Panc1 (cell line): ENCODE data around the gene ERP29. TPM values are rescaled to one million over a fixed set of nuclear protein-coding genes. Genes with fewer than 3 reads are reported as not detected.

Source experiments
- ATAC-seq: fragments of 200-7000 bp; cut with Tn5 transposase; 2 replicates; pipeline ENCODE4 v1.9.1; 2020; ENCODE audit warnings: mild to moderate bottlenecking, moderate library complexity
- BruUV-seq: library from RNA; stranded (reverse); fragments of 400-500 nt; replicated peaks from 2 replicates; lab custom pipeline; 2021; lab: Mats Ljungman, UMichigan
- CTCF ChIA-PET: fragments of 300-600 bp; sonication (Branson Sonifier 250); formaldehyde crosslinking; loops from one replicate; lab custom pipeline; 2022; ENCODE audit warnings: antibody characterized with exemption; lab: Charles Lee
- POLR2A ChIA-PET: fragments of 300-600 bp; sonication (Branson Sonifier 250); formaldehyde crosslinking; loops from one replicate; lab custom pipeline; 2022; ENCODE audit warnings: antibody characterized with exemption; lab: Charles Lee
- DNase-seq: peaks from one replicate; pipeline ENCODE4 v3.0.0-alpha.2; 2010; ENCODE audit warnings: low read depth, low spot score
- H3K27ac ChIP-seq: 2 replicates; pipeline ENCODE4 v1.5.1; 2011; ENCODE audit warnings: mild to moderate bottlenecking, low read length, inconsistent platforms
- H3K27me3 ChIP-seq: fragments of 200-500 bp; sonication (Bioruptor generic); 2 replicates; pipeline ENCODE4 v1.6.0; 2014; ENCODE audit warnings: low read length, inconsistent platforms; ENCODE audit not compliant: control insufficient read depth, insufficient read depth
- H3K36me3 ChIP-seq: fragments of 200-500 bp; sonication (Bioruptor generic); 2 replicates; pipeline ENCODE4 v1.5.1; 2014; ENCODE audit warnings: inconsistent platforms, mild to moderate bottlenecking, low read length, moderate library complexity; ENCODE audit not compliant: control insufficient read depth, insufficient read depth
- H3K4me1 ChIP-seq: 2 replicates; pipeline ENCODE4 v1.5.1; 2011; ENCODE audit warnings: inconsistent platforms, mild to moderate bottlenecking, low read length, moderate library complexity; ENCODE audit not compliant: control insufficient read depth, insufficient read depth
- H3K4me3 ChIP-seq, 2 experiments: 2 replicates each; pipeline ENCODE4 v1.5.1; 2011 to 2012; ENCODE audit warnings: low read depth in 2 of 2, low read length in 2 of 2, mild to moderate bottlenecking in 2 of 2, inconsistent platforms in 1 of 2, moderate library complexity in 1 of 2
- H3K9me3 ChIP-seq: fragments of 200-500 bp; sonication (Bioruptor generic); 2 replicates; pipeline ENCODE4 v1.5.1; 2014; ENCODE audit warnings: low read depth, mild to moderate bottlenecking, inconsistent platforms, low read length, moderate library complexity; ENCODE audit not compliant: control insufficient read depth, insufficient read depth
- CTCF ChIP-seq: fragments of 450-650 bp; IDR thresholded peaks from 2 replicates; pipeline ENCODE4 v1.5.1; 2017; ENCODE audit warnings: mild to moderate bottlenecking
- POLR2AphosphoS5 ChIP-seq: IDR thresholded peaks from 2 replicates; pipeline ENCODE4 v1.6.1; 2012; ENCODE audit warnings: mild to moderate bottlenecking, low read depth, low read length, moderate library complexity
- REST ChIP-seq, 2 experiments: IDR thresholded peaks; 2 replicates each; pipeline ENCODE4 v1.6.1; 2011 to 2012; ENCODE audit warnings: low read depth in 2 of 2, control low read depth in 1 of 2, low read length in 1 of 2, mild to moderate bottlenecking in 1 of 2, moderate library complexity in 1 of 2; ENCODE audit not compliant: insufficient read depth in 1 of 2
- SIN3A ChIP-seq: IDR thresholded peaks from 2 replicates; pipeline ENCODE4 v1.6.1; 2012; ENCODE audit warnings: low read depth, mild to moderate bottlenecking, low read length, moderate library complexity, borderline replicate concordance; ENCODE audit not compliant: insufficient read depth
- TCF7L2 ChIP-seq: IDR thresholded peaks from 2 replicates; pipeline ENCODE4 v1.6.1; 2011; ENCODE audit warnings: mild to moderate bottlenecking, low read depth, low read length, inconsistent platforms
- in situ Hi-C: cut with HindIII; loops from 2 replicates; pipeline ENCODE4 v1.10.0; 2016; ENCODE audit warnings: low sequenced_read_pairs, low pct_unique_long_range_greater_than_20kb
- intact Hi-C: fragments of 100-400 bp; cut with micrococcal nuclease; formaldehyde crosslinking; loops from one replicate; pipeline ENCODE4 v1.10.0; 2022; ENCODE audit not compliant: unreplicated experiment
- microRNA-seq: library from miRNA; unstranded; fragments of <30 nt; microRNA quantifications from one replicate; pipeline ENCODE4 v1.1.0, GENCODE V29; 2020; ENCODE audit not compliant: unreplicated experiment
- total RNA-seq: library from RNA; stranded (reverse); gene quantifications from one replicate; pipeline ENCODE4 v1.2.1, GENCODE V29; 2021; ENCODE audit not compliant: unreplicated experiment

The ERP29 gene
- total RNA-seq, 1 experiment from 2014 or later, result 69.7 TPM

- in situ Hi-C loops (no loop called here), intact Hi-C loops (no loop called here)
- ATAC-seq, result no peak
- Histone ChIP-seq H3K27me3 (no peaks in the 10 kb centered on the region), H3K4me3 (no peak overlapping the region), H3K9me3 (no peaks in the 10 kb centered on the region), H3K4me1 (no peaks in the 10 kb centered on the region), H3K36me3 (peaks cover 33% of the 10 kb centered on the region), H3K27ac (no peak overlapping the region)
- TF ChIP-seq POLR2AphosphoS5, result no peak
- TF ChIP-seq TCF7L2, result no peak
- TF ChIP-seq CTCF, result no peak
- TF ChIP-seq SIN3A, result no peak
- TF ChIP-seq REST (IDR thresholded peaks at IDR 0.05; ENCODE audit: insufficient read depth in 1 of 2, low read depth in 2 of 2, low read length in 1 of 2), result no peak
- CTCF ChIA-PET, result no interaction called here
- POLR2A ChIA-PET, result no interaction called here
- DNase-seq, result no peak
- BruUV-seq, result no TSS peak
Observed at GRCh38 chr12:112066566-112066965, 53.3 kb downstream of the ERP29 start.

Small RNA genes within 50 kb of the gene (microRNA-seq; reads per million reads assigned to microRNA genes)
- not detected for gene MIR3657

Other genes with a start within 250 kb of the ERP29 start
- gene ALDH2, start 246.5 kb upstream of the ERP29 start, total RNA-seq, result 9.0 TPM
- 49.7 TPM for gene MAPKAPK5, start 171.2 kb upstream of the ERP29 start, total RNA-seq
- gene TMEM116, start 261 bp upstream of the ERP29 start, total RNA-seq, result 10.2 TPM
- gene NAA25, start 95.4 kb downstream of the ERP29 start, total RNA-seq, result 32.2 TPM
- gene TRAFD1, start 112.1 kb downstream of the ERP29 start, total RNA-seq, result 32.9 TPM